ENCODE results near the gene EPB41.
"Not testable (repeated sequence)": the region's sequence is repeated elsewhere in the genome, so short reads cannot be mapped to it uniquely, and the experiment has no call there.

The EPB41 gene

DNA sequence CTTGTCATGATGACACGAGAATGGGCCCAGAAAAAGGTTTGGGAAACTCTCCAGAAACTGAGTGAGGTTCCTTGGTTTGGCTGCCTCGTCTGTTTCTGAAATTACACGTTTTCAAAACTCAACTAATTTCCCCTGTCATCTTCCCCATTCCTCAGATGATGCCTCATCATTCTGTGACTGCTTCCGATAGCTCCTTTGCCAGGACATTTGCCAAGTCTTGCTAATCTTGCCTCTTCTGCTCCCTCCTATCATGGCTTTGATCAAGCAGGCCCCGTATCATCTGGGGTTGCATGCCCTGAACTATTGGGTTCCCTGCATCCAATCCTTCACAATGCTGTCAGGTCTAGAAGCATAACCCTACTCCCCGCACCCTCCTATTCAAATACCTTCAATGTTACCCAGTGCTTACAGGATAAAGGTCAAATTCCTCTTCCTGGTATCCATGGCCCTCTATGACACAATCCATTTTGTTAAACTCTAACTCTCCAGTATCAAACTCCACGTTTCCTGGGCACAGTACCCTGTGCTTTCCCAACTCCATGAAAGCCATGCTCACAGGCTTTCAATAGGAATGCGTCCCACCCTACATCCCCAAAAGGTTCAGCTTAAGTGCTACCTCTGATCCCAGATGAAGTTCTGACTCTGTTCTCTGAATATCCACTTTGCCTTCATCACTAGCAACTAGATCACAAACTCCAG, 231.5 kb downstream of the EPB41 start:
- DNase-seq = no peak

DNA sequence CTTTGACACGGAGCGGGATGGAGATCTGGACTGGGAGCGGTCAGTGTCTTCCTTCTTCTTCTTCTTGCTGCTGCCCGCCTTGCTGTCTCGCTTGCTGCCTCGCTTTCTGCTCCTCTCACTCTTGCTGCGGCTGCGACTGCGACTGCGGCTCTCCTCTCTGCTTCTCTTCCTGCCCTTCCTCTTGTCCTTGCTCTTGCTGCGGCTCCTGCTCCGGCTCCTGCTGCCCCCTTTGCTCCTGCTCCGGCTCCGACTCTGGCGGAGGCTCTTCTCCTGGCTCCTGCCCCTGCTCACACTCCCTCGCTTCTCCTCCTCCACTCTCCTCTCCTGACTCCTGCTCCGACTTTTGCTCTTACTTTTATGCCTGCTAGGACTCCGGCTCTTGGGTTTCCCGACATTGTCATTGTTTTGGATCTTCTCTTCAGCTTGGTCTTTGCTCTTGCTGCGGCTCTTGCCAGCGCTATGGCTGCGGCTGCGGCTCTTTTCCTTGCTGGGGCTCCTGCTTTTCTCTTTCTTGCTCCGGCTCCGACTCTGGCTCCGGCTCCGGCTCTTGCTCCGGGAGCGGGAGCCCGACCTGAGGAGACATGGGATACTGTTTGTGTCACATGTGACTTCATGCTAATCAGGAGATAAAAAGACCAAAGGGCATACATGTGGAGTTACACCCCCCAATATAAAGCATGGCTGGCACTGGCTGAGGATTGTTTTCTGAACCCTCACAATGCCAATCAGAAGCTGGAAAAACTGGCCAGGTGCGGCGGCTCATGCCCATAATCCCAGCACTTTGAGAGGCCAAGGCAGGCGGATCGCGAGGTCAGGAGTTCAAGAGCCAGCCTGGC, 234.5 kb downstream of the EPB41 start:
- DNase-seq = no peak

DNA sequence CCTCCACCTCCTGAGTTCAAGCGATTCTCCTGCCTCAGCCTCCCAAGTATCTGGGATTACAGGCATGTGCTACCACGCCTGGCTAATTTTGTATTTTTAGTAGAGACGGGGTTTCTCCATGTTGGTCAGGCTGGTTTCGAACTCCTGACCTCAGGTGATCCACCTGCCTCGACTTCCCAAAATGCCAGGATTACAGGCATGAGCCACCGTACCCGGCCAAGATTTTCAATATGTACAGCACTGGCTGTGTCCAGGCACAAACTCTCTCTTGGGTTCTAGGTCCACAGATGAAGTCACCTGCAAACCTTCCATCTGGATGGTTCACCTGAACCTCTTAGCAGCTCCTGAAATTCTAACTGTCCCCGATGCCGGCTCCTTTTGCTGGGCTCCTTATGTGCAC, 236.0 kb downstream of the EPB41 start:
- not testable (repeated sequence) for DNase-seq

DNA sequence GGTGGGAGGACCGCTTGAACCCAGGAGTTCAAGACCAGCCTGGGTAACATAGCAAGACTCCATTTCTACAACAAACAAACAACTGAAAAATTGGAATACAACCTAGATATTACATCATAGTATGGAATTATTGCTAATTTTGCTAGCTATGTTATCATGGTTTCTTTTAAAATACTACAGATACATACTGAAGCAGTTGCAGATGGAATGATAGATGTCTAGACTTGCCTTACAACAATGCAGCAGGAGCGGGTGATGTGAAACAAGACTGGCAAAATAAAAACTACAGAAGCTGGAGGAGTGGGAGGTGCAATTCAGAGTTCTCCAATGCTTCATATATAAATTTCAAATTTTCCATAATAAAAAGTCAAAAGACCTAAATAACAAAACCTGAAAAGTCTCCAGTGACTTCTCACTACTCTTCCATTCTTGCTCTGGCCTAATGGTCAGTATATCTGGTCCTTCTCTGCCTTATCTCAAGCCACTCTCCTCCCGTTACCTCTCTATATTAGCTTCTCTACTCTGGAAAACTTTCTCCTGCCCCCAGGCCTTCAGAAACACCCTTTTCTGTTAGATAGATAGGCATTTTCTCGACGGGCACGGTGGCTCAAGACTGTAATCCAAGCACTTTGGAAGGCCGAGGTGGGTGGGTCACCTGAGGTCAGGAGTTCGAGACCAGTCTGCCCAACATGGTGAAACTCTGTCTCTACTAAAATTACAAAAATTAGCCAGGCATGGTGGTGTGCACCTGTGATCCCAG, 237.9 kb downstream of the EPB41 start:
- DNase-seq = no peak

DNA sequence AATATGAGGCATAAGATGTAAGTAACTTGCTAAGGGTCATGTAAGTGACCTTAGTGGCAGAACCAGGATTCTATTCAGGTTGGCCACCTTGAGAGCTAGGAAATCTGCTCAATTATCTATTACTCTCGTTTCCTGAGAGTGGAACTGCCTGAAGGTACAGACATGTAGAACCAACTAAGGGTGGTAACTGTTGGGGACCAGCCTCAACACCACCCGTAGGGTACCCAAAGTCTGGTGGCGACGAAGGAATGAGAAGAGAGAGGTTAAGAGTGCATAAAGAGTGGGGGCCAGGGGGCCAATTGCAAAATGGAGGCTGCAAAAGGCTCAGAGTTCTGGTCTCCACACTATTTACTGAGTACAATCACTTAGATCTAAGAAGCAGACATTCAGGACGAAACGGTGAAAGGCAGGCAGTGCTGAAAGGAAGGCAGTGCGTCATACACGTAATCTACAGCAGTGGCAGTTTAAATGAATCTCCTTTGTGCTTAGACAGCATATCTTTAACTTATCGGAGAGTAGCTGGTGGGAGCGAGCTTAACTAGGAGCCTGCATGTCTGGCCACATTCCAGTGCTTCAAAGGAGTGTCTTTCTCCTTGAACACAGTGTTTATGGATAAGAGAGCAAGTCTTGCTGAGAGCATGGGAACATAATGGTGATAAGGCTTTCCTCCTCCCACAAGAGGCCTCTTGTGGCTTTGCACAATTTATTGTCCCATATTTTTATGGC, 242.3 kb downstream of the EPB41 start:
- no peak for DNase-seq

DNA sequence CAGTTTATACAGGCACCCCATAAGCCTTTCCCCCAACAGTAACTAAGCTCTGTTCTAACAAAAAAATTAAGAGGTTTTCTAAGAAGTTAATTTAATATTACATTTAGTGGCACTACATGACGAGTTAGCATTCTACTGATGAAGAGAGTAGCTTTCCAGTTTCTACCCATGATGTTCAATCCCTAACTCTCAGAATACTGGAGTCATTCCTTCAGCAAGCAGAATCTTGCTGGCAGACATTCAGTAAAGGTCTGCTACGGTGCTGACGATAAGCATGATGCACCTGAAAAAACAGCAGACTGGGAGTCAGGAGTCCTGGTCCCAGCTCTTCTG, 242.9 kb downstream of the EPB41 start:
- DNase-seq = no peak

DNA sequence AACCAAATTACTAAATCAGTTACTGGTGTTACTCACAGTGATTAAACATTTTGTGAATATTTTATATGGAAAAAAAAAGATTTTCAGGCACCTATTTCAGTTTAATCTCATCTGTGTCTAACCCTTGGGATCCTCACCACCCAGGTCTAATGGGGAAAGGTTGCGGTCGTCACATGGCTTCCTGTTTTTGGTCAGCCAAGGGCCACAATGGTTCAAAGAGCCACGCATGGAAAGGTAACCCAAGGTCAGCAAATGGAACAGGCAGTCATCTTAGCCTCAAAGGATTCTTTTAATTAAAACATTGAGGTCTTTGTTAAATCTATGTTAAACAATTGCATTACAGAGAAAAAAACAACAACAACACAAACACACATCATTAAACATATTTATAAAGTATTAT, 245.4 kb downstream of the EPB41 start:
- no peak for DNase-seq

DNA sequence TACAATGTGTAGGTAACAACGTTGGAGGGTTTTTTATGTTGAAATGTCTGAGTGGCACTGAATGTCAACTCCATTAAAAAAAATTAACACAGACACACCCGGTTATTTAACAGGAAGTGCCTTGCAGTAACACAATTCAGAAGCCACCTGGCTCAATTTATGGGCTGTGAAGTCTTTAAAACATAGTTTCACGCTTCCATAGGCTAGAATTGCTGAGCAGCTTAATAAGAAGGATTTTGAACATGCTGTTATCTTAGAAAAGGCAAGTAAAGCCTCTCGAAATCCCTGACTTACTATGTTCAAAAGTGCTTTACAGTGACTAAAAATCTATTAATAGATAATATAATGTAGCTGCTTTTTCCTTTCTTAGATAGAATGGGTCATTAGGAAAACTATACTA, 247.7 kb downstream of the EPB41 start:
- DNase-seq = no peak

DNA sequence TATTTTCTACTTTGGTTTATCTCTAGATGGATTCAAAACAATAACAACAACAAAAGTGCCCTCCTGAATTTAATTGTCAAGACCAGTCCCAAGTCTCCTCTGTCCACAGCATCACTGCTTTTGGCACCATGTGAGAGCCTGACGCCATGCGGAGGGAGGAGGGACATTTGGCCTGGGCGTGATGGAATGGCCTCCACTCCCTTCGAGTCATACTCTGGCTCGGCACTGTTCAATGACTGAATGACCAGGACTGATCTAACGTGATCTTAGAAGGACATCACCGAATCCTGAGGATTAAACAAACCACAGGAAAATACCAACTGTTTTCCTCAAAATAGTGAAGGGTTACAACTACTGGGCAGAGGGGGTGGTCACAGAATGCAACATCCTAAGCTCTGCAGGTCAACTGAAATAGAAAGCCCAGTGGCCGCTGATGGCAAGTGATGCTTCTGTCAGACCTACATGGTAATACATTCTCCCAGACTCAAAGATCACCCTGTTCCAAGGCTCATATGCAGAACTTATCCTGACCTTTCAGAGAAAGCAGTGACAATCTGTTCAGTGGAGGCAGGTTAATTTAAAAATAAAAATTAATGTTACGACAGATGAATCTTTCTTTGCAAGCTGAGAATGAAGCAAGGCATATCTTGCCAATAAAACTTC, 248.2 kb downstream of the EPB41 start:
- DNase-seq = no peak

DNA sequence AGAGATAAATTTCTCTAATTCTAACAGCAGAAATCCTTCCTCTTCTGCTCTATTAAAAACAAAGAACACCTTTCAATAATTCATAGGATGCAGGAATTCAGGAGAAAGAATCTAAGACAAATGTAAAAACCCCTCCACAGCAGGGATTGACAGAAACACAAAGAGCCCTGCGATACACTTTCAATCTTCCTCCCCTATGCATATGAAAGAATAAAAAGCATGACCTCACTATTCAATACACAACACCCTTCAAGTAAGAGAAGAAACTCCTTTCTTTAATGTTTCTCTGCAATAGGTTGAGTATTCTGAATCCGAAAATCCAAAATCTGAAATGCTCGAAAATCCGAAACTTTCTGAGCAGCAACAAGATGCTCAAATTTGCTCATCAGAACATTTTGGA, 250.2 kb downstream of the EPB41 start:
- DNase-seq = no peak

DNA sequence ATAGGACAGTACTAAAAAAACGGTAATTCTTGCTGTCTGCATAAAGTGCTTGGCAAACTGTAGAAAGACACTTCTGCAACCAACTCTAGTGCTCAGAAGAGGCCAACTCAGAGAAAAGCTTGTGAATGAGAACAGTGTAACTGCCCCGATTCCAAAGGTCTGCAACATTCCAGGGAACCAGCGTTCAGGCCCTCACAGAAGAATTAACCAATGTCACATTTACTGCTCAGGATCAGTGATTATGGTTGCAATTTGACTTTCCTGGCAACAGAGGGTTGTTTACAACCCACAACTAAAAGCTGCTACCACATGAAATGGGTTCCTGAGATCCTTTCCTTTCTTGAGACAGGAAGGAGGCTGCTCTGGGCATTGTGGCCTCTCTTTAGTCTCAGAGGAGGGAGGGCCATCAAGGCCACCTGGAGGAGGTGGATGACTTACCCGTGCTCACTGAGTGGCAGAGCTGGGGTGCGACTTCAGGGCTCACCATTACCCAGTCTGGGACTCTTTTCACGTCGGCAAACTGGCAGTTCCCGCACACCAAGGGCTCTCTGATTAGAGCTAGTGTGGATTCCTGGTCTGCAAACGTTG, 252.0 kb downstream of the EPB41 start:
- DNase-seq = no peak

DNA sequence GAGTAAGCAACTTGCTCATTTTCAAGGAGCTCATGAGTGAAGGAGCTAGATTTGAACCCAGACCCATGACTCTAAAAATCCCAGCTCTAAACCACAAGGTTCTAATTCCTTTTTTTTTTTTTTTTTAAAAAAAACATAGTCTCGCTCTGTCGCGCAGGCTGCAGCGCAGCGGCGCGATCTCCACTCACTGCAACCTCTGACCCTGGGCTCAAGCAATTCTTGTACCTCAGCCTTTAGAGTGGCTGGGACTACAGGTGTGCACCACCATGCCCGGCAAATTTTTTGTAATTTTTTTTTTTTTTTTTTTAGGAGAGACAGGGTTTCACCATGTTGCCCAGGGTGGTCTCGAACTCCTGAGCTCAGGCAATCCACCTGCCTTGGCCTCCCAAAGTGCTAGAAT, 253.5 kb downstream of the EPB41 start:
- DNase-seq = no peak
